ENCODE measurements around the gene CCDC40.
A peak's percentile ranks its signal among the peaks of the same experiment; 100 is the strongest.
"Not testable (repeated sequence)": the region's sequence is repeated elsewhere in the genome, so short reads cannot be mapped to it uniquely, and the experiment has no call there.

The CCDC40 gene

DNA sequence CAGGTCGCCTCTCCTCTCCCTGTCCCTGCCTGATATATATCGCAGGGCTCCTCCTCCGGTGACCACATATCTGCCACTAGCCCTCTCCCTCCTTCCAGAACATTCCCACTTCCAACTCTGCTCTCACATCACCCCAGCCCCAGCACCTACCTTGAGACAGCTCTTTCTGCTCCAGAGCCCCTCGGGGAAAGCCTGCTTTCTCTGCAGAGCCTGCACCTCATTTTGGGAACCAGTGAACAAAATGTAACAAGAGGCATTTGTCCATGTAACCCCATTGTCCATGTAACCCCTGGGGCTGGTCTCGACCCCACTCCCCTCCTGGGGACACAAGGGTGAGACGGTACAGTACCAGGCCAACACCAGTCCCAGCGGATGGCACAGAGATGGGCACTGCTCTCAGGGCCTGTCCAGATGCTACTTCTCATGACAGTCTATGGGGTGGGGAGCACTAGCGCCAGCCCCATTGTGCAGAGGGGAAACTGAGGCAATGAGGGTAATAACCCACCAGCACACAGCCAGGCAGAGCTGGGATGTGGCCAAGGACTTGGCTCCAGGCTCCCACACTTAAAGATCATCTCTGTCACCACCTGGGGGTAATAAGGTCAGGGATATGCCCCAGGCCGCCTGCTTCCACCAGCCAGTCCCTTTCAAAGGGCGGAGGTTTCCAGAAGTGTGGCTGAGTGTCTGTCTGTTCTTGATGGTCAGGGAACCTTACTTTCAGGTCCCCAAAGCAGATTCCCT lies 43.6 kb upstream of the CCDC40 start:
- H3K4me1 ChIP-seq (ENCODE audit: control insufficient read depth, insufficient read depth, low read length): peaks cover 31% of the 10 kb centered on the region
- H3K9ac ChIP-seq (ENCODE audit: low read depth, low read length): no peak overlapping the region
- H3K4me3 ChIP-seq (ENCODE audit: low read length): no peak overlapping the region

DNA sequence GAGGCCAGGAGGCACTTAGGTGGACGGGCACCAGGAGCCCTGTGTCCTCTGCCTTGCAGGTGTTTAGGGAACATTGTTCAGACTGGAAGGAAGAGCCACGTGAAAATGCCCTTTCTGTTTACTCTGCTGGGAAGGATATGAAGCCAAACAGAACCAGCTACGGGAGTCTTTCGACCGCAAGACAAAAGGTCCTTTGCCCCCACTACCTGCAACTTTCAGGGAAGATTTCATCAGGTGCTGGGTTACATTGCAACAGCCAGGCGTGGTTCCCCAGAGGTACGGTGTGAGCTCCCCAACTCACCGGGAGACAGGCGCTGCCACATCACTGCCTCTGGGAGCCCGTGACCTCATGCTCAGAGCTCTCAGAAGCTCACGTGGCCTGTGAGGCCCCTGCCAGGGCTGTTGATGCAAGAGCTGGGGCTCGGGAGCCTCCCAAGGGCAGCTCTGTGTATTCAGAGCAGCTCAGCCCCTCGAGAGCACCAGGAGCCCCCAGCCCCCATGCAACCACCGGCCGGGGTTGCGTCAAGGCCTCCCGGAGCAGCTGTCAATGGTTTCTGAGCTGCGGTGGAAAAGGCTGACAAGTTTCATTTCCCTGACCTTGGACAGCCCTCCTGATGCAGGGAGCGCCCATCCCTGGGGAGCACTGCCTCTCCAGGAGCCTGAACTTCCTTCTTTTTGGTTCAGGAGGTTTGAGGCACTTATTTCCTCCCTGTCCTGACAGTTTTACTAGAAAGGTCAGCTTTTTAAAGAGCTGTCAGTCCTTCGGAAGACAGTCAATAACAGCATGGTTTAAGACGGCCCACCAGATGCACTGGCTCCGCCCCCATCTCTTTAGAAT lies 42.8 kb upstream of the CCDC40 start:
- no peaks in the 10 kb centered on the region for H3K36me3 ChIP-seq (ENCODE audit: insufficient read depth, low read length)
- peaks cover 23% of the 10 kb centered on the region for H3K4me1 ChIP-seq (ENCODE audit: control insufficient read depth, insufficient read depth, low read length)
- no peaks in the 10 kb centered on the region for H3K27me3 ChIP-seq (ENCODE audit: control insufficient read depth, insufficient read depth, low read length)
- no peak overlapping the region for H3K9ac ChIP-seq (ENCODE audit: low read depth, low read length)
- H3K4me2 ChIP-seq (ENCODE audit: low read length): peak overlapping the region; percentile 44
- no peaks in the 10 kb centered on the region for H3K9me3 ChIP-seq (replicated peaks; ENCODE audit: low read length)
- no peak overlapping the region for H3K4me3 ChIP-seq (ENCODE audit: low read length)

More for the DNA sequence above, 43.6 kb upstream of the CCDC40 start:
- H3K9me3 ChIP-seq (replicated peaks; ENCODE audit: low read length): no peaks in the 10 kb centered on the region
- no peak overlapping the region for H3K4me2 ChIP-seq (ENCODE audit: low read length)
- H3K27me3 ChIP-seq (ENCODE audit: control insufficient read depth, insufficient read depth, low read length): no peaks in the 10 kb centered on the region
- no peaks in the 10 kb centered on the region for H3K36me3 ChIP-seq (ENCODE audit: insufficient read depth, low read length)

DNA sequence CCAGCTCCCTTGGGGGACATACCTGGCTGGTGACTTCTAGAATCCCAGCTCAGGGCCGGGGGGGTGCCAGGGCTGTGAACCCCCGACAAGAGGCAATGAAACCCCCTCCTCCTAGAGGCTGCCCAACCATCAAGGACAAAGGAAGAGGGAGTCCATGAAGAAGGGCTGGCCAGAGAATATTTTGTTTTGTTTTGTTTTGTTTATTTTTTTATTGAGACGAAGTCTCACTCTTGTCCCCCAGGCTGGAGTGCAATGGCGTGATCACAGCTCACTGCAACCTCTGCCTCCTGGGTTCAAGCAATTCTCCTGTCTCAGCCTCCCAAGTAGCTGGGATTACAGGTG lies 42.2 kb upstream of the CCDC40 start:
- not testable (repeated sequence) for H3K9ac ChIP-seq (ENCODE audit: low read depth, low read length); H3K36me3 ChIP-seq (ENCODE audit: insufficient read depth, low read length); H3K4me2 ChIP-seq (ENCODE audit: low read length); H3K4me3 ChIP-seq (ENCODE audit: low read length); H3K27me3 ChIP-seq (ENCODE audit: control insufficient read depth, insufficient read depth, low read length); H3K9me3 ChIP-seq (replicated peaks; ENCODE audit: low read length)
- H3K4me1 ChIP-seq (ENCODE audit: control insufficient read depth, insufficient read depth, low read length): peaks cover 19% of the 10 kb centered on the region

DNA sequence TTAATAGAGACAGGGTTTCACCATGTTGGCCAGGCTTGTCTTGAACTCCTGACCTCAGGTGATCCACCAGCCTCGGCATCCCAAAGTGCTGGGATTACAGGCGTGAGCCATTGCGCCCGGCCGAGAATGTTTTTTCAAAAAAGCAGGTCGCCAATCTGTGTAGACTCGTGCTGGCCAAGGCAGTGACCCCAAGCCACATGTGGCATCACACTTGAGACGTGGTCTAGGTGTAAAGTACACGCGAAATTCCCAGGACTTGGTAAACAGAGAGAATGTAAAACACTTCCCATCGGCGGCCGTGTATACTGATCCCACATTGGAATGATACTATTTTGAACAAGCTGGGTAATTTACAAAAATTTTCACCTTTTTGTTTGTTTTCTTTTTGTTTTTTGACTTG lies 41.8 kb upstream of the CCDC40 start:
- Histone ChIP-seq H3K27me3 (ENCODE audit: control insufficient read depth, insufficient read depth, low read length) (no peaks in the 10 kb centered on the region), H3K9me3 (replicated peaks; ENCODE audit: low read length) (no peaks in the 10 kb centered on the region), H3K4me1 (ENCODE audit: control insufficient read depth, insufficient read depth, low read length) (peaks cover 19% of the 10 kb centered on the region), H3K36me3 (ENCODE audit: insufficient read depth, low read length) (no peaks in the 10 kb centered on the region), H3K4me3 (ENCODE audit: low read length) (no peak overlapping the region), H3K4me2 (ENCODE audit: low read length) (no peak overlapping the region), H3K9ac (ENCODE audit: low read depth, low read length) (no peak overlapping the region)

DNA sequence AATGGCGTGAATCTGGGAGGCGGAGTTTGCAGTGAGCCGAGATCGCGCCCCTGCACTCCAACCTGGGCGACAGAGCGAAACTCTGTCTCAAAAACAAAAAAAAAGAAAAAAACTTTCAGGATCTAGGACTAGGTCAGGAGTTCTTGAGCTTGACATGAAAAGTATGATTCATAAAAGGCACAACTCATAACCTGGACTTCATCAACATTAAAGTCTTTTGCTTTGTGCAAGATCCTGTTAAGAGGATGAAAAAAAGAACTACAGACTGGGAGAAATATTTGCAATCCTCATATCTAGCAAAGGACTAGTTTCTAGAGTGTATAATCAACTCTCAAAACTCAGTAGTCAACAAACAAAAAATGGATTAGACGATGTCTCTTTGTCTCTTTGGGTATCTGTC lies 40.7 kb upstream of the CCDC40 start:
- H3K27me3 ChIP-seq (ENCODE audit: control insufficient read depth, insufficient read depth, low read length): no peaks in the 10 kb centered on the region
- H3K9ac ChIP-seq (ENCODE audit: low read depth, low read length): no peak overlapping the region
- H3K36me3 ChIP-seq (ENCODE audit: insufficient read depth, low read length): no peaks in the 10 kb centered on the region
- H3K4me2 ChIP-seq (ENCODE audit: low read length): no peak overlapping the region
- peaks cover 19% of the 10 kb centered on the region for H3K4me1 ChIP-seq (ENCODE audit: control insufficient read depth, insufficient read depth, low read length)
- no peak overlapping the region for H3K4me3 ChIP-seq (ENCODE audit: low read length)
- H3K9me3 ChIP-seq (replicated peaks; ENCODE audit: low read length): no peaks in the 10 kb centered on the region

DNA sequence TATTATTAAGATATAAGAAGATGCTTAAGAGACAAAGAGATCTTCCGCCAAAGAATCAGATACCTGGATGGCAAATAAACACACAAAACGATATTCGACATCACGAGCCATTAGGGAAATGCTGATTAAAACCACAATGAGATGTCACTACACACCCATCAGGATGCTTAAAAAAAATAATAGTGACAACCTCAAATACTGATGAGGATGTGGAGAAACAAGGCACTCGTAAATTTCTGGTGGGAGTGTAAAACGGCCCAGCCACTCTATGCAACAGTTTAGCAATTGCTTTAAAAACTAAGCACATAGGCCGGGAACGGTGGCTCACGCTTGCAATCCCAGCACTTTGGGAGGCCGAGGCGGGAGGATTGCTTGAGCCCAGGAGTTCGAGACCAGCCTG lies 40.2 kb upstream of the CCDC40 start:
- no peak overlapping the region for H3K9ac ChIP-seq (ENCODE audit: low read depth, low read length)
- no peak overlapping the region for H3K4me3 ChIP-seq (ENCODE audit: low read length)
- no peaks in the 10 kb centered on the region for H3K9me3 ChIP-seq (replicated peaks; ENCODE audit: low read length)
- H3K4me2 ChIP-seq (ENCODE audit: low read length): no peak overlapping the region
- H3K36me3 ChIP-seq (ENCODE audit: insufficient read depth, low read length): no peaks in the 10 kb centered on the region
- H3K4me1 ChIP-seq (ENCODE audit: control insufficient read depth, insufficient read depth, low read length): peaks cover 15% of the 10 kb centered on the region
- H3K27me3 ChIP-seq (ENCODE audit: control insufficient read depth, insufficient read depth, low read length): no peaks in the 10 kb centered on the region

DNA sequence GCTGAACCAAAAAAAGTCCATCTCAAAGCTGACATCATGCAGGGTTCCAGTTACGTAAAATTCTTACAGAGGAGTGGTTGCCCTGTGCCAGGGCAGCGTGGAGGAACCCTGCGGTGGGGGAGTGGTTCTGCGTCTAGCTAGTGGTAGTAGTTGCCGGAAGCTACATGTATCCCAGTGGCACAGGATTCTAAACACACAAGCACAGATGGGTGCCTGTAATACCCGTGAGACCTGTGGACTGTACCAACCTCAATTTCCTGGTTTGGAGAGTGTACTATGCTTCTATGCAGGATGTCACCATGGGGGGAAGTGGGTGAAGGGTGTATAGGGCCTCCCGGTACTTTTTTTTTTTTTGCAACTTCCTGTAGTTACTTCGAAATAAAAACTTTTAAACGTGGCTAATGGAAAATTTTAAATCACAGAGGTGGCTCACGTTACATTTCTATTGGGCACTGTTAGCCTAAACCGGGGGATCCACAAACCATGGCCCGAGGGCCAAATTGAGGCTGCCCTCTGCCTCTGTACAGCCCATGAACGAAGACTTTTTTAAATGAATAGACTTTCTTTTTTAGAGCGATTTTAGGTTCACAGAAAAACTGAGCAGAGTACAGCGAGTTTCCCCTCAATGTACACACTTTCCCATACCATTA lies 39.3 kb upstream of the CCDC40 start:
- Histone ChIP-seq H3K9me3 (replicated peaks; ENCODE audit: low read length) (no peaks in the 10 kb centered on the region), H3K27me3 (ENCODE audit: control insufficient read depth, insufficient read depth, low read length) (no peaks in the 10 kb centered on the region), H3K4me2 (ENCODE audit: low read length) (no peak overlapping the region), H3K4me3 (ENCODE audit: low read length) (no peak overlapping the region), H3K4me1 (ENCODE audit: control insufficient read depth, insufficient read depth, low read length) (peaks cover 11% of the 10 kb centered on the region), H3K36me3 (ENCODE audit: insufficient read depth, low read length) (peaks cover 2% of the 10 kb centered on the region), H3K9ac (ENCODE audit: low read depth, low read length) (no peak overlapping the region)

DNA sequence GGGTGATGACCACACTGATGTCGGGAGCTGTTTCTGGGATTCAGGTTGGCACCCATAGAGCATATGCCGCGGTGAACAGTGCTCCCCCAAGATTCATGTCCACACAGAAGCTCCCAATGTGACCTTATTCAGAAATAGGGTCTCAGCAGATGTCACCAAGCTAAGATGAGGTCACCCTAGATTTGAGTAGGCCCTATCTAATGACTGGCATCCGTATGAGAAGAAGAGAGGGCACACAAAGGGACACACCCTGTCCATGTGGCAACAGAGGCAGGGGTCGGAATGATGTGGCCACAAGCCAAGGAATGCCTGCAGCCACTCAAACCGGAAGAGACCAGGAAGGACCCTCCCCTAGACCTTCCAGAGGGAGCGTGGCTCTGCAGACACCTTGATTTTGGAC lies 36.3 kb upstream of the CCDC40 start:
- H3K4me1 ChIP-seq (ENCODE audit: control insufficient read depth, insufficient read depth, low read length): no peaks in the 10 kb centered on the region
- no peaks in the 10 kb centered on the region for H3K27me3 ChIP-seq (ENCODE audit: control insufficient read depth, insufficient read depth, low read length)
- peaks cover 5% of the 10 kb centered on the region for H3K36me3 ChIP-seq (ENCODE audit: insufficient read depth, low read length)
- H3K4me2 ChIP-seq (ENCODE audit: low read length): no peak overlapping the region
- H3K9ac ChIP-seq (ENCODE audit: low read depth, low read length): no peak overlapping the region
- H3K9me3 ChIP-seq (replicated peaks; ENCODE audit: low read length): no peaks in the 10 kb centered on the region
- no peak overlapping the region for H3K4me3 ChIP-seq (ENCODE audit: low read length)

DNA sequence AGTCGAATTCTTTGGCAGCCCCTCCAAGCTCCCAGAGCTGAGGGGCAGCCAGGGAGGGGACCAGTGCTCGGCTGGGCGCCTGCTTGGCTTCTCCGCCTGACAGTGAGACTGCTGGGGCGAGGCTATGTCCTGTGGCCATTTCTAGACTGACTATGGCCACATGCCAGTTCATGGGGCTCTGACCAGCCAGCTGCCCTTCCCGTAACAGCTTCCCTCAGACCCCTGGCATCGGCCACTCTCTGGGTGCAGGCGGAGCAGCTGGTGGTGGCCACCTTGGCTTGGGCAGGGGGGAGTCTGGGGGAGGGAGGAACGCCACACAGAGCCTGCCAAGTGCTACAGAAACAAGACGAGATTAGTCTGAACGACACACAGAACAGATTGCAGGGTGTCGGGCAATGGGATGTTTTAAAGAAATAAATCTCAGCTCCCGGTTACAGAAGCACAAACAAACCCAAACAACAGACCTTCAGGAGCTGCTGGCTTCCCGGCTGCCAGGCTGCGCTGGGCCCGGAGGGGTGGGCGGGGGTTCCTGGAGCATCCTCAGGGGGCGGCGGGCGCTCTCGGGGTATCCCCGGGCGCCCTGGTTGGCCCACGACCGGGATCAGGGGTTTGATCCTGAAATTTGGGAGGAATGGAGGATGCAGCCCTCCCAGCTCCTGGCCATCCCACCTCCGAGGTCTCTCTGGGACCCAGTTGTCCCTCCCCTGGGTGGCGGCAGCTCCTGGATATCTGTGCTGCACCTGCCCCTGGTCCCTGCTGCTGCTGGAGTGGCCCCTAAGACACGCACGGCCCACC lies 35.3 kb upstream of the CCDC40 start:
- peaks cover 5% of the 10 kb centered on the region for H3K36me3 ChIP-seq (ENCODE audit: insufficient read depth, low read length)
- H3K4me2 ChIP-seq (ENCODE audit: low read length): no peak overlapping the region
- H3K9me3 ChIP-seq (replicated peaks; ENCODE audit: low read length): no peaks in the 10 kb centered on the region
- no peaks in the 10 kb centered on the region for H3K27me3 ChIP-seq (ENCODE audit: control insufficient read depth, insufficient read depth, low read length)
- H3K4me1 ChIP-seq (ENCODE audit: control insufficient read depth, insufficient read depth, low read length): no peaks in the 10 kb centered on the region
- no peak overlapping the region for H3K4me3 ChIP-seq (ENCODE audit: low read length)
- H3K9ac ChIP-seq (ENCODE audit: low read depth, low read length): no peak overlapping the region

DNA sequence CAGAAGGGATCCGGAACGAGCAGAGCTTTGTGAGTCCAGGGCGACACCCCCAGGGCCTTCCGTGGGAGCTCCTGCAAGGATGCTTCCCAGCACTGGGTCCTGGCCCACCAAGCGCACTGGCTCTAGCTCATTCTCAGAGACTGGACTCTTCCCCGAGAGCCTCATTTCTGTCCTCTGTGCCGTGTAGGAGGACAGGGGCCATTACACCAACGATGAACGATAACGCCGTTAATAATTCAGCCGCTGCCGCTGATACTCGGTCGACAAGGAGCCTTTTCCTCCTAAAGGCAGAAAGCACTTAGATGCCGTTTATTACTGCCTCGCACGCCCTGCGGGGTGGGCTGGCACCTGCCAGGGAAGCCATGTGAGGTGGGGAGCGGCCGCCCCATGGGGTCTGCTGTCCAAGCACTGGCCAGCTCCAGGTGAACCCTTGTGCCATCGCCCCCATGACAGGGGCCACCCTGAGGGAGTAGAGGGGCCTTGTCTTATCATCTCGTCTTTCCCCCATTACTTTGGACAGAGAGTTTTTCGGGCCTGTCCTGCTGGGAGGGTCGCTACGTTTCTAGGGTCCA lies 34.3 kb upstream of the CCDC40 start:
- no peaks in the 10 kb centered on the region for H3K4me1 ChIP-seq (ENCODE audit: control insufficient read depth, insufficient read depth, low read length)
- no peak overlapping the region for H3K9ac ChIP-seq (ENCODE audit: low read depth, low read length)
- no peaks in the 10 kb centered on the region for H3K9me3 ChIP-seq (replicated peaks; ENCODE audit: low read length)
- no peak overlapping the region for H3K4me2 ChIP-seq (ENCODE audit: low read length)
- peaks cover 5% of the 10 kb centered on the region for H3K36me3 ChIP-seq (ENCODE audit: insufficient read depth, low read length)
- no peak overlapping the region for H3K4me3 ChIP-seq (ENCODE audit: low read length)
- no peaks in the 10 kb centered on the region for H3K27me3 ChIP-seq (ENCODE audit: control insufficient read depth, insufficient read depth, low read length)
